Frontal cortex (tissue), 1 donor: Measurements from ENCODE around the gene HBP1. TPM values are rescaled to one million over a fixed set of nuclear protein-coding genes. Genes with fewer than 3 reads are reported as not detected.

ENCODE experiments used
- total RNA-seq: library from RNA; depleted of rRNA; stranded (reverse); fragments of >200 nt; gene quantifications from one replicate; pipeline ENCODE4 v1.2.3, GENCODE V29; 2014

Gene HBP1
- total RNA-seq, 1 donor from 2014 or later: 55.0 TPM

Other genes with a start within 250 kb of the HBP1 start
- gene PRKAR2B, start 124.3 kb upstream of the HBP1 start, total RNA-seq: 282 TPM